Urinary bladder (tissue), 4 donors: Measurements from ENCODE around the gene WDR47. TPM values are rescaled to one million over a fixed set of nuclear protein-coding genes. Genes with fewer than 3 reads are reported as not detected.

ENCODE experiments used
- DNase-seq: peaks from one replicate; pipeline ENCODE4 v3.0.0-alpha.2; 2015; ENCODE audit errors: extremely low spot score
- H3K27ac ChIP-seq: one replicate; pipeline ENCODE4 v1.5.1; 2013; ENCODE audit warnings: low read depth, mild to moderate bottlenecking, moderate library complexity
- H3K36me3 ChIP-seq: one replicate; pipeline ENCODE4 v1.6.1; 2013; ENCODE audit warnings: mild to moderate bottlenecking, moderate library complexity; ENCODE audit not compliant: insufficient read depth
- H3K4me1 ChIP-seq: one replicate; pipeline ENCODE4 v1.6.1; 2013; ENCODE audit warnings: mild to moderate bottlenecking, moderate library complexity; ENCODE audit not compliant: insufficient read depth
- H3K4me3 ChIP-seq: one replicate; pipeline ENCODE4 v1.5.1; 2013; ENCODE audit warnings: low read depth, low read length
- WGBS: extraction: QIAGEN DNeasy Blood & Tissue Kit; methylation state at CpG from one replicate; pipeline ENCODE4 v1.1.7; 2013; 5-methylcytosine and 5-hydroxymethylcytosine counted together
- polyA plus RNA-seq: library from polyadenylated mRNA; stranded (reverse); fragments of 200-250 nt; gene quantifications from one replicate; pipeline ENCODE4 v1.2.3, GENCODE V29; 2013
- total RNA-seq: library from RNA; depleted of rRNA; stranded (reverse); fragments of >200 nt; gene quantifications from one replicate; pipeline ENCODE4 v1.2.3, GENCODE V29; 2014
- donor health status: healthy with polysubstance abuse.
- donor health status: healthy.

Gene WDR47
- total and polyA plus RNA-seq, 2 donors, result 10.5 to 21.0 TPM

- Histone ChIP-seq H3K4me1 (no peaks in the 10 kb centered on the region), H3K4me3 (no peak overlapping the region), H3K36me3 (peaks cover 2% of the 10 kb centered on the region), H3K27ac (no peak overlapping the region)
- no peak for DNase-seq
- WGBS, result 90% methylated on average over 1 of the region's 1 CpG
Measured at GRCh38 chr1:108972951-108973350, 69.0 kb downstream of the WDR47 start.

- Histone ChIP-seq H3K4me3 (no peak overlapping the region), H3K36me3 (peaks cover 2% of the 10 kb centered on the region), H3K4me1 (no peaks in the 10 kb centered on the region), H3K27ac (no peak overlapping the region)
- DNase-seq, result no peak
Measured at GRCh38 chr1:108969346-108969745, 72.6 kb downstream of the WDR47 start.

- peak within 1 kb of the TSS; percentile 83 for H3K4me3 ChIP-seq
- peaks cover 3% of the 10 kb centered on the region for H3K4me1 ChIP-seq
- DNase-seq, result peak; percentile 75
- under 1% methylated on average over 72 of the region's 72 CpGs for WGBS
- no peaks in the 10 kb centered on the region for H3K36me3 ChIP-seq
- peak within 1 kb of the TSS; percentile 100 for H3K27ac ChIP-seq
Measured at GRCh38 chr1:108963052-108963686, 78.7 kb downstream of the WDR47 start, which contains the start of gene CLCC1. CLCC1 (minus strand) TSS chr1:108963484; CDS start chr1:108950437, 13,047 bp downstream.

GRCh38 chr1:108962681-108963051 is 79.2 kb downstream of the WDR47 start:
- H3K4me1 ChIP-seq, result peaks cover 3% of the 10 kb centered on the region
- DNase-seq, result no peak
- H3K36me3 ChIP-seq, result no peaks in the 10 kb centered on the region
- H3K4me3 ChIP-seq, result peak overlapping the region; percentile 83
- 18% methylated on average over 12 of the region's 12 CpGs for WGBS
- peak overlapping the region; percentile 100 for H3K27ac ChIP-seq

- Histone ChIP-seq H3K27ac (no peak overlapping the region), H3K4me1 (peaks cover 3% of the 10 kb centered on the region), H3K36me3 (no peaks in the 10 kb centered on the region), H3K4me3 (peak overlapping the region; percentile 83)
- 92% methylated on average over 15 of the region's 15 CpGs for WGBS
- DNase-seq, result no peak
Measured at GRCh38 chr1:108961752-108962486, 80.0 kb downstream of the WDR47 start.

- 91% methylated on average over 9 of the region's 9 CpGs for WGBS
- DNase-seq, result no peak
- peaks cover 3% of the 10 kb centered on the region for H3K4me1 ChIP-seq
Measured at GRCh38 chr1:108961198-108961597, 80.7 kb downstream of the WDR47 start.

GRCh38 chr1:108960719-108961118 is 81.2 kb downstream of the WDR47 start:
- no peak overlapping the region for H3K27ac ChIP-seq
- no peak for DNase-seq
- no peaks in the 10 kb centered on the region for H3K36me3 ChIP-seq
- peaks cover 3% of the 10 kb centered on the region for H3K4me1 ChIP-seq
- WGBS, result 95% methylated on average over 5 of the region's 5 CpGs
- H3K4me3 ChIP-seq, result no peak overlapping the region

More at GRCh38 chr1:108961198-108961597, 80.7 kb downstream of the WDR47 start:
- no peak overlapping the region for H3K27ac ChIP-seq
- H3K36me3 ChIP-seq, result no peaks in the 10 kb centered on the region
- H3K4me3 ChIP-seq, result no peak overlapping the region

- Histone ChIP-seq H3K4me3 (no peak overlapping the region), H3K36me3 (no peaks in the 10 kb centered on the region), H3K4me1 (peaks cover 3% of the 10 kb centered on the region), H3K27ac (no peak overlapping the region)
- WGBS, result 87% methylated on average over 5 of the region's 5 CpGs
- DNase-seq, result no peak
Measured at GRCh38 chr1:108957888-108958287, 84.0 kb downstream of the WDR47 start.

- no peaks in the 10 kb centered on the region for H3K36me3 ChIP-seq
- H3K4me1 ChIP-seq, result no peaks in the 10 kb centered on the region
- H3K4me3 ChIP-seq, result no peak overlapping the region
- DNase-seq, result no peak
- WGBS, result 77% methylated on average over 3 of the region's 3 CpGs
- H3K27ac ChIP-seq, result no peak overlapping the region
Measured at GRCh38 chr1:108955881-108956280, 86.0 kb downstream of the WDR47 start.

GRCh38 chr1:108955111-108955510 is 86.8 kb downstream of the WDR47 start:
- no peak overlapping the region for H3K27ac ChIP-seq
- H3K4me1 ChIP-seq, result no peaks in the 10 kb centered on the region
- 95% methylated on average over 3 of the region's 3 CpGs for WGBS
- H3K36me3 ChIP-seq, result no peaks in the 10 kb centered on the region
- DNase-seq, result no peak
- no peak overlapping the region for H3K4me3 ChIP-seq

- H3K4me1 ChIP-seq, result peaks cover 3% of the 10 kb centered on the region
- H3K27ac ChIP-seq, result no peak overlapping the region
- DNase-seq, result no peak
- WGBS, result 92% methylated on average over 6 of the region's 6 CpGs
- H3K36me3 ChIP-seq, result no peaks in the 10 kb centered on the region
- H3K4me3 ChIP-seq, result no peak overlapping the region
Measured at GRCh38 chr1:108953452-108953851, 88.5 kb downstream of the WDR47 start.

GRCh38 chr1:108951242-108951641 is 90.7 kb downstream of the WDR47 start:
- Histone ChIP-seq H3K36me3 (no peaks in the 10 kb centered on the region), H3K4me3 (no peak overlapping the region), H3K27ac (no peak overlapping the region), H3K4me1 (peaks cover 5% of the 10 kb centered on the region)
- WGBS, result 99% methylated on average over 3 of the region's 3 CpGs
- DNase-seq, result no peak

GRCh38 chr1:108949044-108949443 is 92.9 kb downstream of the WDR47 start:
- no peaks in the 10 kb centered on the region for H3K36me3 ChIP-seq
- H3K4me1 ChIP-seq, result peaks cover 5% of the 10 kb centered on the region
- H3K4me3 ChIP-seq, result no peak overlapping the region
- H3K27ac ChIP-seq, result no peak overlapping the region
- WGBS, result 73% methylated on average over 4 of the region's 4 CpGs
- no peak for DNase-seq

GRCh38 chr1:108947871-108948525 is 93.9 kb downstream of the WDR47 start:
- H3K27ac ChIP-seq, result peak overlapping the region; percentile 33
- peaks cover 5% of the 10 kb centered on the region for H3K4me1 ChIP-seq
- WGBS, result 20% methylated on average over 6 of the region's 6 CpGs
- H3K36me3 ChIP-seq, result no peaks in the 10 kb centered on the region
- H3K4me3 ChIP-seq, result no peak overlapping the region
- no peak for DNase-seq
